Tibial nerve (tissue), 4 donors: ENCODE results near the gene ITPK1. TPM values are rescaled to one million over a fixed set of nuclear protein-coding genes. Genes with fewer than 3 reads are reported as not detected.

Experiments
- DNase-seq, 2 donors: peaks; one replicate each; pipeline ENCODE4 v3.0.0-alpha.2; 2019; ENCODE audit warnings: low spot score in 2 of 2
- H3K27ac ChIP-seq, 4 donors: fragments of 200-600 bp; sonication (generic) in 3 of 4; one replicate each; pipeline ENCODE4 v1.5.1; 2017 to 2019; ENCODE audit warnings: mild to moderate bottlenecking in 1 of 4
- H3K27me3 ChIP-seq, 2 donors: fragments of 200-600 bp; sonication (generic) in 1 of 2; one replicate each; pipeline versions ENCODE4 v1.5.1 to v1.6.0; 2017 to 2019
- H3K36me3 ChIP-seq, 3 donors: fragments of 200-600 bp; sonication (generic); one replicate each; pipeline ENCODE4 v1.5.1; 2018 to 2019
- H3K4me1 ChIP-seq, 4 donors: fragments of 200-600 bp; sonication (generic) in 3 of 4; one replicate each; pipeline ENCODE4 v1.5.1; 2017 to 2019
- H3K4me3 ChIP-seq, 4 donors: fragments of 200-600 bp; sonication (generic) in 3 of 4; one replicate each; pipeline ENCODE4 v1.5.1; 2017 to 2019; ENCODE audit warnings: mild to moderate bottlenecking in 1 of 4, moderate library complexity in 1 of 4
- H3K9me3 ChIP-seq, 4 donors: fragments of 200-600 bp; sonication (generic) in 3 of 4; one replicate each; pipeline ENCODE4 v1.5.1; 2017 to 2019
- EP300 ChIP-seq, 2 donors: sonication (generic); formaldehyde crosslinking; IDR thresholded peaks; one replicate each; pipeline ENCODE4 v1.6.1; 2017; ENCODE audit warnings: antibody characterized with exemption in 2 of 2, mild to moderate bottlenecking in 1 of 2
- POLR2A ChIP-seq, 2 donors: fragments of 450-650 bp; IDR thresholded peaks; one replicate each; pipeline ENCODE4 v1.6.1; 2017; ENCODE audit warnings: antibody characterized with exemption in 2 of 2, mild to moderate bottlenecking in 2 of 2, moderate library complexity in 2 of 2
- WGBS, 2 donors: methylation state at CpG; one replicate each; pipeline ENCODE4 v1.1.5; 2018; 5-methylcytosine and 5-hydroxymethylcytosine counted together
- total RNA-seq, 4 donors: library from RNA; depleted of rRNA; stranded (reverse); fragments of >200 nt; gene quantifications; one replicate each; pipeline ENCODE4 v1.1.0, GENCODE V29; 2016
- TF ChIP-seq, protein P1 (sequence below), 5 experiments: fragments of 200-600 bp in 3 of 5; fragments of 450-650 bp in 2 of 5; sonication (generic) in 3 of 5; IDR thresholded peaks; one replicate each; pipeline ENCODE4 v1.5.1; 2016 to 2019; ENCODE audit warnings: antibody characterized with exemption in 5 of 5, mild to moderate bottlenecking in 3 of 5, moderate library complexity in 2 of 5

The ITPK1 gene
- total RNA-seq, 4 donors from 2014 or later: 67.4 to 121 (median 92.5) TPM

DNA sequence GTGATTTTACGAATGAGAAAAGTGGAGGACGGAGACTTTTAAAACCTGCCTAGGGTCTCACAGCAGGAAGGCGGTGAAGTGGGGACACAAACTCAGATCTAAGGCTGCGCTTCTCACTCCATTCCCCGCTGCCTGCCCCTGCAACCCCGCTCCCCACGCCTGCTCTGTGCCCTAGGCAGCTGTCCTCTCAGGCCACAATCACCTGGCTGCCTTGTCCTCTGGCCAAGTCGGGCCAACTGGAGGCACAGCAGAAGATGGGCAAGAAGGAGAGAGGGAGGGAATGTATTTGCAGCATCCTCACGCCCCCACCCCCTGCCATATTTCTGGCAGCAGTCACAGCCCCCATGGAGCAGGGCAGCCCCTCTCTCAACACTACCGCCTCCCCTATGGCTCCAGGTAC is 97.8 kb downstream of the ITPK1 start:
- peaks cover 0 to 11% (median 0%) of the 10 kb centered on the region in 3 donors for H3K36me3 ChIP-seq
- no peak for TF ChIP-seq POLR2A (IDR thresholded peaks at IDR 0.05)
- TF ChIP-seq, protein P1, sequence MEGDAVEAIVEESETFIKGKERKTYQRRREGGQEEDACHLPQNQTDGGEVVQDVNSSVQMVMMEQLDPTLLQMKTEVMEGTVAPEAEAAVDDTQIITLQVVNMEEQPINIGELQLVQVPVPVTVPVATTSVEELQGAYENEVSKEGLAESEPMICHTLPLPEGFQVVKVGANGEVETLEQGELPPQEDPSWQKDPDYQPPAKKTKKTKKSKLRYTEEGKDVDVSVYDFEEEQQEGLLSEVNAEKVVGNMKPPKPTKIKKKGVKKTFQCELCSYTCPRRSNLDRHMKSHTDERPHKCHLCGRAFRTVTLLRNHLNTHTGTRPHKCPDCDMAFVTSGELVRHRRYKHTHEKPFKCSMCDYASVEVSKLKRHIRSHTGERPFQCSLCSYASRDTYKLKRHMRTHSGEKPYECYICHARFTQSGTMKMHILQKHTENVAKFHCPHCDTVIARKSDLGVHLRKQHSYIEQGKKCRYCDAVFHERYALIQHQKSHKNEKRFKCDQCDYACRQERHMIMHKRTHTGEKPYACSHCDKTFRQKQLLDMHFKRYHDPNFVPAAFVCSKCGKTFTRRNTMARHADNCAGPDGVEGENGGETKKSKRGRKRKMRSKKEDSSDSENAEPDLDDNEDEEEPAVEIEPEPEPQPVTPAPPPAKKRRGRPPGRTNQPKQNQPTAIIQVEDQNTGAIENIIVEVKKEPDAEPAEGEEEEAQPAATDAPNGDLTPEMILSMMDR (IDR thresholded peaks at IDR 0.05): no peak
- no peak for TF ChIP-seq EP300 (IDR thresholded peaks at IDR 0.05)
- DNase-seq: no peak
- 76 to 80% methylated on average over 10 of the region's 10 CpGs for WGBS, 2 donors
- peak overlapping the region; percentile 75 to 92 (median 82) for H3K27ac ChIP-seq
- no peaks in the 10 kb centered on the region for H3K9me3 ChIP-seq
- peaks cover 0 to 93% (median 83%) of the 10 kb centered on the region in 4 donors for H3K4me1 ChIP-seq
- no peaks in the 10 kb centered on the region for H3K27me3 ChIP-seq
- H3K4me3 ChIP-seq: no peak overlapping the region

DNA sequence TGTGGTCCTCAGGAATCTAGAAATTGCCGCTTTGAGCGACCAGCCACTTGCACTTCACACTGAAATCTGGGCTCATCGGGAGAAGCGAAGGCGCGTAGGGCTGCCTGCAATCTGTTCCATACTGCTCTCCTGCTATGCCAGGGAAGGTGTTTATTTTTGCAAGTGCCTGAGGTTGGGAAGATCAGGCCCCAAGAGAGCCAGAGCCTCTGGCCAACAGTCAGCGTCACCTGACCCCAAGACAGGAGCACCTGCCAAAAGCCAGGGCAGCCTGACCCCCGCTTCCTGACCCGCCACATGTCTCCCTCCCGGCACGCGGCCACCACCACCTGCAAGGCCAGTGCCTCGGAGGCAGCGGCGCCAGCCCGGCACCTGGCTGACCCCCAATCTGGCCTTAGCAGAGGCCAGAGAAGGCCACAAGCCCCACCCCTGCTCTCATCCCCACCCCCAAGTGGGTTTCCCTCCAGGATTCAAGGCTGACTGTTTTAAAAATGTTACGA is 98.4 kb downstream of the ITPK1 start:
- 44 to 52% methylated on average over 16 to 17 of the region's 17 CpGs for WGBS, 2 donors
- H3K9me3 ChIP-seq: no peaks in the 10 kb centered on the region
- peak; percentile 29 to 74 for DNase-seq
- H3K4me3 ChIP-seq: no peak overlapping the region
- H3K4me1 ChIP-seq: peaks cover 0 to 98% (median 86%) of the 10 kb centered on the region in 4 donors
- peak overlapping the region; percentile 75 to 92 (median 82) for H3K27ac ChIP-seq
- H3K27me3 ChIP-seq: no peaks in the 10 kb centered on the region
- TF ChIP-seq, protein P1 (IDR thresholded peaks at IDR 0.05): no peak
- TF ChIP-seq EP300 (IDR thresholded peaks at IDR 0.05) (peak in 1 of 2 donors; percentile 55), POLR2A (IDR thresholded peaks at IDR 0.05) (no peak)
- peaks cover 0 to 11% (median 0%) of the 10 kb centered on the region in 3 donors for H3K36me3 ChIP-seq

DNA sequence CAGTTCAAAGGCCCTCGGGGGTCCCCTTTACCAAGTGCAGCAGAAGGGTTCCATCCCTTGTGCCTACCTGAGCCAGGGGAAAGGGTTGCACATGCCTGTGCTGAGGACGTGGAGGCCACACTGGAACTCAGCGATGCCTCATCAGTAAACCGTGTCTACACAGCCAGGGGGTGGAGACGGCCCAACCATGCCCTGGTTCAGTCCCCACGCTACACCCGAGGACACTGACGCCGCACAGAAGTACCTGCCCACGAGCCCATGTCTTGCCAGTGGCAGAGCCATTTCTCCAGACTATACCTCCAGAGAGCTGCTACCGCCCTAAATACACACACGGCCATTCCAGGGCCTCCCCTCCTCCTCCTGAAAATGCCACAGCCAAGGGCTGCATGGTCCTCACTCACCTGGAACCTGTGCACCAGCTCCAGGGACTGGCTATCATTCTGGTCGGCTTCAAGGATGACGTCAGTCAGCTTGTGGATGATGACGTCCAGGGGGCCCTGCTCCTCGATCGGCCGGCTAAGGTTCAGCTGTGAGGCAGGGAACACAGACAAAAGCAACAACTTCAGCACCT is 99.4 kb downstream of the ITPK1 start:
- Histone ChIP-seq H3K27ac (peak overlapping the region; percentile 75 to 92 (median 82)), H3K9me3 (no peaks in the 10 kb centered on the region), H3K36me3 (peaks cover 0 to 11% (median 0%) of the 10 kb centered on the region in 3 donors), H3K27me3 (no peaks in the 10 kb centered on the region), H3K4me1 (peaks cover 0 to 99% (median 89%) of the 10 kb centered on the region in 4 donors), H3K4me3 (no peak overlapping the region)
- TF ChIP-seq EP300 (IDR thresholded peaks at IDR 0.05): no peak
- no peak for TF ChIP-seq POLR2A (IDR thresholded peaks at IDR 0.05)
- TF ChIP-seq, protein P1 (IDR thresholded peaks at IDR 0.05): no peak
- no peak for DNase-seq
- 76 to 81% methylated on average over 17 to 18 of the region's 18 CpGs for WGBS, 2 donors

DNA sequence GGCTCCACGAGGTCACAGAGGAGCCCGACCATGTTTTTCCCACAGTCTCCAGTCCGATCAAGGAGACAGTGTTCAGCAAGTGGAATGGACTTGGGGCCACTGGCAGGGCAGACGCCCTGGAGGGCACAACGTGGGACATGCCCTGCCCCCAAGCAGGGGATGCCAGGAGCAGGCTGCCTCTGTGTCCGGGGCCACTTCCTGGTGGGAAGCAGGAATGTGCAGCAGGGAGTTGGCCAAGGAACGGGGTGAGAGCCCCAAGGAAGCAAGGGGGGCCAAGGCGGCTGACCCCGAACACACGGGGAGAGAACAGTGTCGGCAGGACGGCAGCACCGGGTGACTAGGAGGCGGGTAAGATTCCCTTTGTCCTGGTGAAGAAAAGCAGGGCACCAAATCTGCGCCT is 100.2 kb downstream of the ITPK1 start:
- H3K27me3 ChIP-seq: no peaks in the 10 kb centered on the region
- no peak for DNase-seq
- WGBS, 2 donors: 64 to 69% methylated on average over 10 to 15 of the region's 15 CpGs
- peaks cover 0 to 100% (median 90%) of the 10 kb centered on the region in 4 donors for H3K4me1 ChIP-seq
- TF ChIP-seq, protein P1 (IDR thresholded peaks at IDR 0.05): no peak
- no peak for TF ChIP-seq EP300 (IDR thresholded peaks at IDR 0.05)
- TF ChIP-seq POLR2A (IDR thresholded peaks at IDR 0.05): no peak
- H3K27ac ChIP-seq: peak overlapping the region; percentile 75 to 92 (median 82)
- no peak overlapping the region for H3K4me3 ChIP-seq
- no peaks in the 10 kb centered on the region for H3K9me3 ChIP-seq
- peaks cover 0 to 11% (median 0%) of the 10 kb centered on the region in 3 donors for H3K36me3 ChIP-seq

DNA sequence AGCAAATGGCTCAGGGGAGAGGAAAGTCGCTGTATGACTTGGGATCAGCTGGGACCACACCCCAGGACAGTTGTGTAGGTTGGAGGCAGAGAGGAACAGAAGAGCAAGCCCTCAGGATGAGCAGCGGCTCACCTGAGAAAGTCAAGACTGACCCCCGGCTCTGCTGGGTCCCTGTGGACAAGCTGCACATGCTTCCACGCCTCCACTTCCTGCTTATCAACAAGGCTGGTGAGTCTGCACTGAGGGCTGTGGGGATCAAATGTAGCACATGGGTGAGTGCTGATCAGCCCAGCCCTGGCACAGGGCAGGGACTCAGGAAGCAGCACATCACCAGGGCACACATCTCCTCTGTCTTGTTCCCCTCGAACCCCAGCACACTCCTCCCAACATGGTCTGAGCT is 100.7 kb downstream of the ITPK1 start:
- H3K4me3 ChIP-seq: no peak overlapping the region
- no peaks in the 10 kb centered on the region for H3K27me3 ChIP-seq
- no peak for TF ChIP-seq EP300 (IDR thresholded peaks at IDR 0.05)
- no peak for TF ChIP-seq POLR2A (IDR thresholded peaks at IDR 0.05)
- TF ChIP-seq, protein P1 (IDR thresholded peaks at IDR 0.05): no peak
- WGBS, 2 donors: 63 to 71% methylated on average over 5 of the region's 5 CpGs
- no peaks in the 10 kb centered on the region for H3K9me3 ChIP-seq
- H3K36me3 ChIP-seq: peaks cover 0 to 11% (median 0%) of the 10 kb centered on the region in 3 donors
- DNase-seq: no peak
- peak overlapping the region; percentile 75 to 92 (median 82) for H3K27ac ChIP-seq
- H3K4me1 ChIP-seq: peaks cover 0 to 100% (median 90%) of the 10 kb centered on the region in 4 donors
